GM12873 (cell line): ENCODE measurements around the gene LHX6.

Experiments
- TF ChIP-seq, protein P1 (sequence below): IDR thresholded peaks from 2 replicates; pipeline ENCODE4 v1.5.1; 2012; ENCODE audit warnings: low read depth, mild to moderate bottlenecking, moderate library complexity, low read length, control low read depth; ENCODE audit not compliant: insufficient read depth; ENCODE audit errors: missing control alignments

LHX6 gene

DNA sequence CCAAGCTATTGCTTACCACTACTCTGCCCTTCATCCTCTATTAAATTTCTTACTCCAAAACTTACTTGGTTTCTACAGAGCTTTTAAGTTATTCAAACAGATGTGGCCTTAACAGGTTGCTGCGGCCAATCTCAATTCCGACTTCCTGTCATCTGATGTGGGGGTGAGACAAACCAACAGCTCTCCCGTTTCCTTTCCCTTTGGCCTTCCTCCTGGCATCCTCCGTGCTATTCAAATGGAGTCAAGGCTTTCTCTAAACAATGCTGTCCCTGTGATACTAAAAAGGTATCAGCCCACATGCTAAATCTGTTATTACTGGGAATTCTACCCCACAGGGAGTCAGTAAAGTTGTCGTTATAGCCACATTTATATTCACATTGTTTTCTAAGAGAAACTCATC, 24.0 kb upstream of the LHX6 start:
- TF ChIP-seq, protein P1, sequence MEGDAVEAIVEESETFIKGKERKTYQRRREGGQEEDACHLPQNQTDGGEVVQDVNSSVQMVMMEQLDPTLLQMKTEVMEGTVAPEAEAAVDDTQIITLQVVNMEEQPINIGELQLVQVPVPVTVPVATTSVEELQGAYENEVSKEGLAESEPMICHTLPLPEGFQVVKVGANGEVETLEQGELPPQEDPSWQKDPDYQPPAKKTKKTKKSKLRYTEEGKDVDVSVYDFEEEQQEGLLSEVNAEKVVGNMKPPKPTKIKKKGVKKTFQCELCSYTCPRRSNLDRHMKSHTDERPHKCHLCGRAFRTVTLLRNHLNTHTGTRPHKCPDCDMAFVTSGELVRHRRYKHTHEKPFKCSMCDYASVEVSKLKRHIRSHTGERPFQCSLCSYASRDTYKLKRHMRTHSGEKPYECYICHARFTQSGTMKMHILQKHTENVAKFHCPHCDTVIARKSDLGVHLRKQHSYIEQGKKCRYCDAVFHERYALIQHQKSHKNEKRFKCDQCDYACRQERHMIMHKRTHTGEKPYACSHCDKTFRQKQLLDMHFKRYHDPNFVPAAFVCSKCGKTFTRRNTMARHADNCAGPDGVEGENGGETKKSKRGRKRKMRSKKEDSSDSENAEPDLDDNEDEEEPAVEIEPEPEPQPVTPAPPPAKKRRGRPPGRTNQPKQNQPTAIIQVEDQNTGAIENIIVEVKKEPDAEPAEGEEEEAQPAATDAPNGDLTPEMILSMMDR: no peak

DNA sequence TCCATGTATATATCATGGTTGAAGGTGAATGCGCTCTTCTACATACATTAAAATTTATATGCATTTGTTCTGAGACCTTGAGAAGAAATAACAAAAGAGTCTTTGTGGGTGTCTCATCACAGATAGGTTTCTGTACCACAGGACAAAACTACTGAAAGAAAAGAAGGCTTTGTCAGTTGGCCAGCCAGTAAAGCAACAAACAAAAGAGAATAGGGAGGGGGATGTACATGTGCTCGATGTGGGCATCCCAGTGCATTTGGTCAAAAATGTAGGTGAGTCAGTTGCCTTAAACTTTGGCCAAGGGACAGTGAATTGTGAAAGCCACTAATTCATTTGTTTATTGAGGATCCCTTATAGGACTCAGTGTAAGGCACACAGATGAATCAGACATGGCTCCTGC, 22.6 kb upstream of the LHX6 start:
- TF ChIP-seq, protein P1: no peak

DNA sequence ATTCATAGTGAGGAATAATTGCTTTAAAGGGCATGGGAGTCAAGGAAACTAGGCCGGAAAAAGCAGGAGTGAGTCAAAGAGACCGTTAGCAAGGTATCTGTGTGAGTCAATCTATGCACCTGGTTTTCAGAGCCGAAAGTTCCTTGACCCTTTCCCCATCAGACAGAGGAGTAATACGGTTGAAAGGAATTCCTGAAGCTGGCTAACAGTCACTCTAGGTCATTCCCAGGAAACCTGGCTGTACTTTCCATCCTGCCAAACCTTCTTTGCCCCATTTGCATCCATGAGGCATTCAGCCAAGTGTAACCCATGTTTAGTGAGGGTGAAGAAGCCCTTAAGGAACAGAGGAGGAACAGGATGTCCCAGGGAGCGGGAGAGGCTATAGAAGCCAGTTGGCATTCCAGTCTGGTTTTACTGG, 19.7 kb upstream of the LHX6 start:
- TF ChIP-seq, protein P1: no peak

DNA sequence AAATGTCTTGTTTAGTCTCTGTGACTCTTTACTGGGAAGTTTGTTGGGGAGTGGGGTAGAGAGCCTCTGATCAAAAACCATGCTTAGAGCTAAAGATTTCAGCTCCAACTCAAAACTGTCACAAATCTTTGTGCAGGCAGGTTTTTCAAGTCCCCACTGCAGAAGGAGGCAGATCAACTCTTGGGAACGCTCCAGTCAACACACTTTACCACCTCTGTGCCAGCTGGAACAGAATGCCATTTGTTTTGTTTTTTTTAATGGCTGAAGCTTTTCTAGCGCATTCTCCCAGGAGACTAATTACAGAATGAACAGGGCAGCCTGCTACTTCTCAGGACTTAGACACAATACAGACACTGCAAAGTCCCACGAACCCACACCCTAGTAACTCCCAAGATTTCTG, 17.9 kb upstream of the LHX6 start:
- TF ChIP-seq, protein P1: no peak

DNA sequence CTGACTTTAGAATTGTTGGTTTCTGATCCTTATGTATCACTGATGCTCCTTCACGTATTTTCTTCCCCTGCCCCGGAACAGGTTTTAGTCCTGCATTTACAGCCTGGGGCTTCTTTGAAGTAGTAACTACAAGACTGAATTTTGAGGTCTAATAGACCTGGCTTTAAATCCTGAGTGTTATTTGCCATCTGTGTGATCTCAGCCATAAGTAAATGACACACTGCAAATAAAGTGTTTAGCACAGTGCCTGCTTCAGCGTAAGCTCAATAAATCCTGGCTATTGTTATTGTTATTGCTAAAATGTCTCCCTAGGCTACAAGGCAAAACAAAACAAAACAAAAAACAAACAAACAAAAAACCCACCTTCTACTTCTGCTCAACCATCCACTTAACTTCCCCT, 15.6 kb upstream of the LHX6 start:
- TF ChIP-seq, protein P1: no peak

DNA sequence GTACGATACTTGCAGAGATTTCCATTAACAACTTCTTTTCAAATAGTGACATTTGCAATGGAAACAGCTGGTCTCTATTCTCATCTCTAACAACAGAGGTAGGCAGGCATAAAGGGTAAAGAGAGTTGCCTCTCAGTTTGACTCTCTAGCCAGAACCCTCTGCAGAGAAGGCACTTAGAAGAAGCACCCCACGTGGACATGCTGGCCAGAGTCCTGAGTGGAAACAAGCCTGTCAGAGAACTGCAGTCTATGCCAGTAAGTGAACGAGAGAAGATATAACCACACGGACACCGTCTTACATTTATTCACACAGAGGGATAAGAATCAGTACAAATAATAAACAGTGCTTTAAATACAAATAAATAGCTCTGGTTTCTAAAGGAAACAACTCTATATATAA, 11.0 kb upstream of the LHX6 start:
- TF ChIP-seq, protein P1: no peak

DNA sequence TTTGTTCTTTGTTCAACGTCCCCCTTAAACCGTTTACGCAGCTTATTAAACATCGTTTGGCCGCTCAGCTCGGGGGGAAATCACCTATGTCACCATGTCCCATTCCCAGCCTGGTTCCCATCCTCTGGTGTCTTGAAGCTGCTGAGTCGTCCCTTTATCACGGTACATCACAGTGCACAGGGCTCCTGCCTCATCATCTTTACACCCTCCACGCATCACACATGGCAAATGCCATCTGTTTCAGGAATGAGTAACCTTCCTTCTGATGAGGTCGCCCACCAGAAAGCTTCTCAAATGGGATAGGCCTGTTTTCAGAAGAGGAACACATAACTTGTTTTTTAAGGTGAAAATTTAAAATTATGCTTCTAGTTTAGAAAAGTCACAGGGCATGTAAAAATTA, 7.9 kb upstream of the LHX6 start:
- TF ChIP-seq, protein P1: no peak
